NCI-H1436 (cell line): Measurements from ENCODE around the gene ETNK2.

Experiments
- DNase-seq: peaks from one replicate; lab custom pipeline; 2025; lab: John Stamatoyannopoulos, UW

ETNK2 gene

GRCh38 chr1:204176049-204176448 is 24.2 kb upstream of the ETNK2 start:
- no peak for DNase-seq

DNA sequence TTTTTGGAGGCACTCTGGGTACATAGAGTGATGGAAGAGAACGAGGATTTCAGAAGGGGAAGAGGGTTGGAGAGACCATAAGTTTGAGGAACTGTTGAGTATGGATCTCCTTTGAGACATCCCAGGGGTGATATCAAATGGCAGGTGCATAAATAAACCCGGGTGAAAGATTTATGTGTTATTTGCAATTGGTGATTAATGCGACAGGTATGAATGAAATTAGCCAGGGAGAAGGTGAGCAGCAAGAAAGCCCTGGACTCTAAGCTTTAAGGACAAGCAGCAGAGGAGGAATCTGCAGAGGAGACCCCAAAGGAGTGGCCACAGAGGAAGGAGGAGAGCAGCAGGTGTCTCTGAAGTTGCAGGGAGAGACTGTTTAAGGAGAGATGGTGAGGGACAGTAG is 23.1 kb upstream of the ETNK2 start:
- no peak for DNase-seq

GRCh38 chr1:204172404-204173029 is 20.7 kb upstream of the ETNK2 start:
- DNase-seq = no peak

DNA sequence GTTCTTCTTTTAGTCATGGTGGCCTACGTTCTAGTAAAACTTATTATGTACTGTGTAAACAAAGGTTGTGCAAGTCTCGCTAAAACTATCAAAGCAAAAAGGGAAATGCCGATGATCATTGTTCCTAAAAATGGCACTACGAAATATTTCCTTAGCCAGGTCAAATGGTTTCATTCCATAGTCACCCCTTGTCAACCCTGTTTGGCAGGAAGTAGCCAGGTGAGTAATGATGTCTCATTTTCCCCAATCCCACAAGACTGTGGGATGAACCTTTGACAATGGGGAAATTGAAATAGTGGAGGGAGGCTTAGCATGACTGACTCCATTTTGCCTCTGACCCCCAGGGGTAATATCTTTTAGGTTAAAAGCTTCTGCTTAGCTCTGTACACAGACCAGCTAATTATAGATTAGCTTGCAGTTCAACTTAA is 19.9 kb upstream of the ETNK2 start:
- no peak for DNase-seq

- no peak for DNase-seq
Measured at GRCh38 chr1:204170494-204171155, 18.8 kb upstream of the ETNK2 start.

GRCh38 chr1:204169858-204170257 is 18.0 kb upstream of the ETNK2 start:
- DNase-seq = no peak

- no peak for DNase-seq
Measured at GRCh38 chr1:204167730-204168129, 15.9 kb upstream of the ETNK2 start.

DNA sequence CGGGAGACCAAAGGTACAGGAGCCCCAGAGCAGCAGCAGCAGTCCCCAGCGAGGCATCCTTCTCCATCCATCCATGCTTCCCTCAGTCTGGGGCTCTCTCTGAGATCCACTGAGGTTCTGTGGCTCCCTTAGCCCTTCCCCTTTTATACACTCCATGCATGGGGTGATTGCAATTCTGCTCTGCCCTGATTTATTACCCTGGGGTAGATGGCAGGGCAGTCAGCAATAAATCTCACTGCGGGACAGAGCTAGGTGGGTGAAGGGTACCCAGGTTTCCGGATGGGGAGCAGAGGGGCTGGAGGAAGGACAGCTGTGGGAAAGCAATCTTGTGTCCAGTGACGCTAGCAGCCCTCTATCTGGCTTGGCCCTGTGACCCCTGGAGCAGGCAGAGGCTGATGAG is 14.4 kb upstream of the ETNK2 start, which contains the start of gene REN:
Gene REN (minus strand): TSS at position 119 of the 400 bp plus-strand sequence. CDS start 44 bp downstream, at position 75.
- DNase-seq = no peak

DNA sequence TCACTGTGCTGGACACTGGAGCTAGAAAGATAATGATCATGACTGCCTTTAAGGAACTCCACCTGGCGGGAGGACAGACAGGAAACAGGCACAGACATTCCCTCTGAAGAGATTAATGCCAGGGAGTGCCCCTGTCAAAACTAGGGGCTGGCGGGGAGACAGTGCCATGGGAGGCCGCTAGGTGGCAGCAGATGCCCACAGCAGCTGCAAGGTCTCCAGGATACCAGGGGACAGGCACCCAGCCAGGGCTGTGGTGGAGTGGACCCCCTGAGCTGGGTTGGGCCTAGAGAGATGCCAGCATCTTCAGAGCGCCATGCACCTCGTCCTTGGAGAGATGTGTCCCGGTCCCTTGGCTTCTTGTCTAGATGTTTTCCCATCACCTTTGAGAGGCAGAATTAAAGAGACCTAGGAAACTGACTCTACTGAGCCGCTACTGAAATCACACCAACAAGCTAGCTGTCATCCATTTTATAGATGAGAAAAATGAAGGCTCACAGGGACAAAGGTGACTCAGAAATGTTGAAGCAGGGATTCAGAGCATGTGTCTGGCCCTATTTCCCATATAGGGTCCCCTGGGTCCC is 10.7 kb upstream of the ETNK2 start:
- peak; percentile 82 for DNase-seq

DNA sequence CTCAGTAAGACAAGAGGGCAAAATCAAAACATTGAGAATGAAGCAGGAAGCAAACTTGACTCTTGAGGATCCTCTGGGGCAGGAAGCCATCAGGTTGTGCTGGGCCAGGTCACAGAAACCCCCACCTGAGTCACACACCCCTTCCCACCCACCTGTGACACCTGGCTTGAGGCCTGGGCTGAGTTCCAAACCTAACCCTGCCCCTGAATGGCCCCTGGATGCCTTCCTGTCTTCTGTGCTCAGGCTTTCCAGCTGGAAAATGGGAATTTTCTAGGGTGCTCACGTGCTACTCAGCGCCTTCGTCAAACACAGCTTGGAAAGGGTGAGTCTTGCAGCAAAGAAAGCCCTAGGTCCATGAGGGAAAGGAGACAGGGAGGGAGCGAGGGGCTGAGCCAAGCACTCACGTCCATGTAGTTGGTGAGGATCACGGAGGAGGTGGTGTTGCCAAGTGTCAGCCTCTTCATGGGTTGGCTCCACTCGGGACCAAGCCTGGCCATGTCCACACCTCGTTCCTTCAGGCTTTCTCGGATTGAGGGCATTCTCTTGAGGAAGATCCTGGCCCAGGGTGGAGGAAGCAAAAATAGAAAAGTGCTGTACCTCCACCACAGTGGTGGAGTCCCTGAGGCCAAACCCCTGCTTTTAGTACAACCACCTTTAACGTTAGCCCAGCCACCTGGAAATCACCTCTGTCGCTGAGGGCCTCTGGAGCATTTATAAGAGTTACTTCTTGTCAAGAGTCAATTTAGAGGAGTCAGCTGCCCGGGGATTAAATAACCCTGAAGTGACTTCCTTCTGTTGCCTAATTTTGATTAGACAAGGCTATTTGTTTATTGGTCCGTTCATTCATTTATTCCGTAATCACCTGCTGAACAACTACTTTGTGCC is 10.0 kb upstream of the ETNK2 start:
- no peak for DNase-seq

DNA sequence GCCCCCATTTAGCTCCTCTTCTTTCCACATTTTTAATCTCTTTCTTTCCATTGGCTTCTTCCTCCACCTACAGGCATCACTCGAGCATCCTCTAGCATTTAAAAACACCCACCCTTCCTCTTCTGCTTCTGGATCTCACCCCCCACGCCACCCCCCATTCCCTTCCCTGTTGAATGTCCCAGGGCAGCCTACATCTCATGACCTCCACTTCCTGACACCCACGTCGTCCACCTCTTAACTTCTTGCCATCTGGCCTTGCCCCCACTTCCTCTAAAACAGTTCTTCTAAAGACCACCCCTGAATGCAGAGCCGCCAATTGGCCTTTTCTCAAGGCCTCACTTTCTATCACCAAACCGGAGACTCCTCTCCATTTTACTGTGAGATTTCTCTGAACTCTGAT is 6.1 kb upstream of the ETNK2 start:
- DNase-seq = no peak

- no peak for DNase-seq
Measured at GRCh38 chr1:204155881-204156280, 4.0 kb upstream of the ETNK2 start.

DNA sequence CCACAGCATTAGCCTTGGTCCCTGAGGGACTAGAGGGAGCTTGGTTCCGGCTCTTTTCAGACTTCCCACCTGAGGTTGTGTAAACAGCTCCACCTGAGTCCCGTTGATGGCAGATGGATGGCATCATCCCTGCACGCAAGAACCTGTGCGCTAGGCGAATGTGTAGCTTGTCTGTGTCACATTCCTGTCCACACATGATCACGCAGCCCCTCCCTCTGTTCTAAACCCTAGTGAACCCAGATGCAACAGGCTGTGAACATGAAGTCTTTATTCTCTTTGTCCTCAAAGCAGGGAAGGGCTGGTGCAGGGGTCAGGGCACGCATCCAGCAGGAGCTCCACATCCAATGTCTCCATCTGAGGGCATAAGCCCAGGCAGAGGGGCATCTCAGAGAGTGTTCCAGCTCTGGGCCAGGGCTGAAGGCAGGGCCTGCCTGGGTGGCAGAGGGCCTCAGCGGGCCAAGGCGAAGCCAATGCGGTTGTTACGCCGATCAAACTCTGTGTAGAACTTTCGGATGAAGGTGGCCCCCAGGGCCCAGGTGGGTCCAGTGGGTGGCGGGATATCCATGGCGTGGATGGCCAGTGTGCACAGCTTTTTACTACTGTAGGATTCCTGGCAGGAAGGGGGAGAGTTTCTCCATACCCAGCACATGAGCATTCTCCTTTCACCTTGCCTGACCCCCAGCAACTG is 2.9 kb upstream of the ETNK2 start:
- DNase-seq = peak; percentile 46

DNA sequence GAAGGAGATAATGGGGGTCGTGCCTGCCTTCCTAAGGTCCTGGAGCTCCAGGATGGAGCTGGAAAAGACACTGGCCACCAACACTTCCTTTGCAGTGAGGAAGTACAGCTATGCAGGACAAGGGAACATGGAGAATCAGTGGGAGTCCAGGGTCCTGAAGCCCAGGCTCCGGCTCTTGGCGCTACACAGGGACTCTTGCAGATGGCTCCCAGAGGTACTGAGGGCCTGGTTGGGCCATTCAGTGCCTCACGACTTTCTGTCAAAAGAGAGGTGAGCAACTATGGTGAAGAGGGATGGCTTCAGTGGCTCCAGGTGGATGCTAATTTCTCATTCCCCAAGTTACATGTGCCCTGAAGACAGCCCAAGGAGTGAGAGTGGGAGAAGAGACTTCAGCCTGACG is 1.8 kb upstream of the ETNK2 start:
- DNase-seq = no peak

GRCh38 chr1:204152310-204153044 is 633 bp upstream of the ETNK2 start:
- DNase-seq = no peak

DNA sequence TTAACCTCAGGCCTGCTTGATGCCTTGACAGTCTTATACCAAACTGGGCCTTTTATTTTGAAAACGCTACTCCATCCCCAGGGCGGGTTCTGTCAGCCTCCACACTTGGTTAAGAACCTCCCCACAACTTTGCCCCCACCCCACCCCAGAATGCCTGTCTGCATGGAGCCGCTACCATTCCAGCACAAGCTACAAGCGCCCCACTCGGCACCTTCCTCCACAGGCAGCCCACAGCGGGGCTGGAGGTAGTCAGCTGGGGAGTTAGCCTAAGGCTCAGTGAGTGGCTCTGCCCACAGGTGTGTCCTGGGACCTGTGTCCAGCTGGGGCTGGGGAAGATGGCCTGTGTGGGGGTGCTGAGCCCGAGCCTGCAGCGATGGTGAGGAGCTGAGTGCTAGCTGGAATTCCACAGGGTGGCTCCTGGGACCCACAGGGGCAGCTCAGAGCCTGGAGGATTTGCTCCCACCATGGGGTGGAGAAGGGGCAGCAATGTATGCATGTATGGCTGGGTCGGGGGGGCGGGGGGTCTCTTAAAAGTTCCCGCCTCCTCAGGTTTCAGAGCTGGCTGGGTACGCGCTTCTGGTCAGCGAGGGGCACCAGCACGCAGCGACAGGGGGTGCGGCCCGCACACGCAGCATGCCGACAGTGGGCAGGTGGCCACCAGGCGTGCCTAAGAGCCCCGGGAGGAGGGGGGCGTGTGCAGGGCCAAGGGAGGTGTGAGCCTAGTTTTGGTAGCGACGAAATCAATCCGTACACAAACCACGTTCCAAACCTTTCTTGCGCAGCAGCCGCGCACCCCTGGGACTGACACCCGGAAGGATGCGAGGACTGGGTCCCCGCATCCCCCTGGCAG is 917 bp downstream of the ETNK2 start:
- DNase-seq = no peak

DNA sequence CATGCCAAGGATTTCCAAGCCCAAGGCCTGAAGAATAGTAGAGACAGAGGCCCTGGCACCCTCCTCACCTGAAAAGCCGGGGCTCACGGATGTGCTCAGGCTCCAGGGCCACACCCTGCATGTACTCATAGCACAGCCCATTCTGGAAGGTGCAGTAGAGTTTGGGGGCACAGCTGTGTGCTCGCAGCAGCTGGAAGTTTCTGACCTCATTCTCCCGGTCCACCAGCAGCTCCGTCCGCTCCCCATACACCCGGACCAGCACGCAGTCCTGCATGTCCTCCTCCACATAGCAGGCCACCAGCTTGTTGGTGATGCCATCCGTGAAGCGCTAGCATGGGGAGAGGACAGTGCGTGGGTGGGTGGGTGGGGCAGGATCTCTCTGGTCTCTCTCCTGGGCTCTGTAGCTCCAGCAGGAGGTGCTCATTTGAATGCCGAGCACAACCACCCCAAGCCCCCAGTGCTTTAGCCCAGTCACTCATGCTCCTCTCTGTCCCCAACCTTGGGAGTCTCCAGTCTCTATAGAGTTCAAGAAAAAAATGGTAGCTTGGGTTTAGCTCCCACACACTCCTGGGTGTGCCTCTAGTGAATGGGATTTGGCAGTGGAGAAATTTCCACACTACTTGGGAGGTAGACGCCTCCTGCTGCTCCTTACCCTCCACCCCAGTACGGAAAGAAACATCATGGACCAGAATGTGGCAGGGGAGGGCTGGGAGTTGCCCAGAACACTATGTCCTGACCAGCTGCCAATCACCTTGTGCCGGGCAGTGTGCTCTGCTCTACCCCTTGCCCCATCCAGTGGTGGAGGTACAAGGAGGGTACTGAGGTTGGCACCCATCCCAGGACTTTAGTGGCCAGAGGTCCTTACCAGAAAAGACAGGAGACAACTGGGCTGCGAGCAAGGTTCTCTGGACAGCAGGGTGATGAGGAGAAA is 1.9 kb downstream of the ETNK2 start:
- no peak for DNase-seq

DNA sequence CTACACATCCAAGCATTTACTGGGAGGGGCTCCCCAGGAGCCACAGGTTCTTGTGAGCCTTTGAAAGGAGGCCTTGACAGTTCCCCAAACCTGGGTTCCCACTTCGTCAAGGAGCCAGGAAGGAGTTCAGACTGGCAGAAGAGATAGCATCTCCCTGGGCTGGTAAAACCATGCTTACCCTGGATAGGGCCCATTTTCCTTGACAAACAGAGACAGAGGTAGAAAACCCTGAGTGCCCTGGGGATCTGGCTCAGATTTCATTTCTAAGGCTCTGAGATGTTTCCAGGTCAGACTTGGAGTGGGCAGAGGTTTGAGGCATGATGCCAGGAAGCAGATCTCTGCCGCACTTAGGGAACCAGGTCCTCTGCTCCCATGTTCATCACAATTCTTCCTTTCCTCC is 2.7 kb downstream of the ETNK2 start:
- DNase-seq = no peak
